HEK293T (cell line): ENCODE results near the gene CARD11.

Experiments used
- BHLHE40 ChIP-seq: fragments of 450-650 bp; IDR thresholded peaks from 2 replicates; pipeline ENCODE4 v1.6.1; 2016; ENCODE audit warnings: mild to moderate bottlenecking, moderate library complexity, borderline replicate concordance
- ELF4 ChIP-seq: fragments of 450-650 bp; IDR thresholded peaks from 2 replicates; pipeline ENCODE4 v1.6.1; 2017; ENCODE audit warnings: antibody characterized with exemption
- FOXM1 ChIP-seq: fragments of 450-650 bp; IDR thresholded peaks from 2 replicates; pipeline ENCODE4 v1.6.1; 2017; ENCODE audit warnings: mild to moderate bottlenecking, borderline replicate concordance
- ZNF384 ChIP-seq: fragments of 450-650 bp; IDR thresholded peaks from 2 replicates; pipeline ENCODE4 v1.6.1; 2016

DNA sequence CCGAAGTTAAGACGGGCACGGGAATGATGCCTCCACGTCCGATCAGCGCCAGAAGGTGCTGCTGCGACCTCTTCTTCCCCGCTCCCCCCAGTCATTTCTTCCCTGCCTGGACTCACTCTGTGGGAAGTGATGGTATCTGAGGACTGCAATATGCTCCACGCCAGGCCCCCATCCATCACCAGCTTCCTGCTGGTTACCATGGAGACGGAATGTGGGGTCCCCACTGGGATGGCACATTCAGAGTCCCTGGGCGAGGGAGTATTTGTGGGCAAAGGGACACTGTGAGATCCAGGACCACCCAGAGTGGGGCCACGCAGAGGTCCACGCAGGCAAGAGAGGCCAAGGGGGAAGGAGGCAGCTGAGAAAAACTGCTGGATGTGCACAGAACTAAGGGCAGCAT, 39.7 kb downstream of the CARD11 start:
- TF ChIP-seq BHLHE40, result no peak
- no peak for TF ChIP-seq ZNF384
- no peak for TF ChIP-seq ELF4
- TF ChIP-seq FOXM1, result no peak
